SJSA1 (cell line): Measurements from ENCODE around the gene GRAP2. TPM values are rescaled to one million over a fixed set of nuclear protein-coding genes. Genes with fewer than 3 reads are reported as not detected.

Experiments
- DNase-seq, 2 experiments: peaks; one replicate each; pipeline ENCODE4 v3.0.0-alpha.2; 2015 to 2020; ENCODE audit warnings: low spot score in 2 of 2, low read depth in 1 of 2
- H3K27ac ChIP-seq: fragments of 250-450 bp; sonication (Bioruptor Pico); 2 replicates; pipeline ENCODE4 v1.5.1; 2020; ENCODE audit warnings: mild to moderate bottlenecking, moderate library complexity
- H3K27me3 ChIP-seq: fragments of 250-450 bp; sonication (Bioruptor Pico); replicated peaks from 2 replicates; pipeline ENCODE4 v1.5.1; 2020; ENCODE audit warnings: mild to moderate bottlenecking, moderate library complexity
- H3K36me3 ChIP-seq: fragments of 250-450 bp; sonication (Bioruptor Pico); 2 replicates; pipeline ENCODE4 v1.5.1; 2020; ENCODE audit warnings: mild to moderate bottlenecking
- H3K4me1 ChIP-seq: fragments of 250-450 bp; sonication (Bioruptor Pico); replicated peaks from 2 replicates; pipeline ENCODE4 v1.6.1; 2021; ENCODE audit warnings: mild to moderate bottlenecking
- H3K4me3 ChIP-seq: fragments of 250-450 bp; sonication (Bioruptor Pico); 2 replicates; pipeline ENCODE4 v1.5.1; 2020; ENCODE audit warnings: mild to moderate bottlenecking
- H3K9me3 ChIP-seq: fragments of 250-450 bp; sonication (Bioruptor Pico); replicated peaks from 2 replicates; pipeline ENCODE4 v1.5.1; 2020; ENCODE audit warnings: mild to moderate bottlenecking
- total RNA-seq: library from RNA; depleted of rRNA; stranded (reverse); fragments of >200 nt; shearing (Covaris generic); gene quantifications from 2 replicates; pipeline ENCODE4 v1.2.3, GENCODE V29; 2014

GRAP2 gene
- total RNA-seq, 1 experiment from 2014 or later, result 0.61 TPM

DNA sequence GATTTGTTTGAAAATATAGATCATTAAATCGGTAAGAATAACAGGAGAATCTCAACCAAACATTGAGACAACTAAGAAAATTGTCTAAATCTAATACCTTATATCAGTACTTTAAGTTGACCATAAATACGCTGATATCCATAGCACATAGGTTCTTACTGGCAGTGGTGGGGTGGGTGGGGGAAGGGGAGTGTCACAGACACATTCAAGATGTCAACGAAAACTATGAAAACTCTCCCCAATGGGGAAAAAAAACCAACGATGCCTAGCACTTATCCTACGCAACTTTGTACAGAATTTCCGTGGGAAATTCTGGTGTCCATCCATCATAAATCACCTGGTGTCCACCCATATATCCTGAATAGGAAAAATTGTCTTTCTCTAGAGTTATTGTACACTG, 6.2 kb downstream of the GRAP2 start:
- H3K4me1 ChIP-seq, result no peaks in the 10 kb centered on the region
- no peaks in the 10 kb centered on the region for H3K36me3 ChIP-seq
- H3K27ac ChIP-seq, result no peak overlapping the region
- DNase-seq, result no peak
- peaks cover 3% of the 10 kb centered on the region for H3K27me3 ChIP-seq
- no peak overlapping the region for H3K4me3 ChIP-seq
- no peaks in the 10 kb centered on the region for H3K9me3 ChIP-seq

GRCh38 chr22:39907605-39908097, 6.8 kb downstream of the GRAP2 start:
- H3K4me1 ChIP-seq, result no peaks in the 10 kb centered on the region
- H3K36me3 ChIP-seq, result no peaks in the 10 kb centered on the region
- no peak for DNase-seq
- no peak overlapping the region for H3K4me3 ChIP-seq
- no peaks in the 10 kb centered on the region for H3K9me3 ChIP-seq
- peaks cover 3% of the 10 kb centered on the region for H3K27me3 ChIP-seq
- no peak overlapping the region for H3K27ac ChIP-seq

GRCh38 chr22:39908136-39908535, 7.3 kb downstream of the GRAP2 start:
- H3K4me1 ChIP-seq, result no peaks in the 10 kb centered on the region
- H3K27ac ChIP-seq, result no peak overlapping the region
- no peak for DNase-seq
- no peak overlapping the region for H3K4me3 ChIP-seq
- H3K27me3 ChIP-seq, result peaks cover 3% of the 10 kb centered on the region; the same call in 1 of the 2 replicates
- H3K36me3 ChIP-seq, result no peaks in the 10 kb centered on the region
- no peaks in the 10 kb centered on the region for H3K9me3 ChIP-seq

- peaks cover 3% of the 10 kb centered on the region; the same call in 1 of the 2 replicates for H3K27me3 ChIP-seq
- DNase-seq, result no peak
- H3K9me3 ChIP-seq, result no peaks in the 10 kb centered on the region
- H3K27ac ChIP-seq, result no peak overlapping the region
- H3K4me1 ChIP-seq, result no peaks in the 10 kb centered on the region
- H3K4me3 ChIP-seq, result no peak overlapping the region
- H3K36me3 ChIP-seq, result no peaks in the 10 kb centered on the region
Observed at GRCh38 chr22:39908737-39909136, 7.9 kb downstream of the GRAP2 start.

GRCh38 chr22:39910876-39911613, 10.2 kb downstream of the GRAP2 start:
- no peak for DNase-seq
- Histone ChIP-seq H3K36me3 (no peaks in the 10 kb centered on the region), H3K27me3 (peaks cover 3% of the 10 kb centered on the region; the same call in 1 of the 2 replicates), H3K4me1 (no peaks in the 10 kb centered on the region), H3K4me3 (no peak overlapping the region), H3K27ac (no peak overlapping the region), H3K9me3 (no peaks in the 10 kb centered on the region)

- H3K4me3 ChIP-seq, result no peak overlapping the region
- no peak overlapping the region for H3K27ac ChIP-seq
- H3K27me3 ChIP-seq, result no peaks in the 10 kb centered on the region; the same call in 1 of the 2 replicates
- no peaks in the 10 kb centered on the region for H3K4me1 ChIP-seq
- H3K36me3 ChIP-seq, result no peaks in the 10 kb centered on the region
- H3K9me3 ChIP-seq, result no peaks in the 10 kb centered on the region
- DNase-seq, result no peak
Observed at GRCh38 chr22:39913321-39913720, 12.4 kb downstream of the GRAP2 start.

- Histone ChIP-seq H3K36me3 (no peaks in the 10 kb centered on the region), H3K4me3 (no peak overlapping the region), H3K27ac (no peak overlapping the region), H3K4me1 (no peaks in the 10 kb centered on the region), H3K27me3 (no peaks in the 10 kb centered on the region; the same call in 1 of the 2 replicates), H3K9me3 (no peaks in the 10 kb centered on the region)
- DNase-seq, result no peak
Observed at GRCh38 chr22:39913886-39914285, 13.0 kb downstream of the GRAP2 start.

DNA sequence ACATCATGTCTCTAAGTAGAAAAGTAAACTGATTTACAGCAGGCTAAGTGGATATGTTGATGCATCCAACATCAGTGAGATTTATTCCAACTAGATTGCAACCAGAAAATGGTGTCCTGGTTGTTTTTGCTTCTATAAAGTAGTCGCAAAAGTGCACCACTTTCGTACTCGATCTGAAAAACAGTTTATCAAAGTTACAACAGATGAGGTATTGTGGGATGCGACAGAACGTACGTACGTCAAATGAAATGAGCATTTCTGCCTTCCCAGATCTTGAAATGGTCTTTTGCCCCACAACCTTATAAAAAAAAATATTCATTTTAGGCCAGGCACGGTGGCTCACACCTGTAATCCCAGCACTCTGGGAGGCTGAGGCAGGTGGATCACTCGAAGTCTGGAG, 13.7 kb downstream of the GRAP2 start:
- H3K4me3 ChIP-seq, result no peak overlapping the region

DNA sequence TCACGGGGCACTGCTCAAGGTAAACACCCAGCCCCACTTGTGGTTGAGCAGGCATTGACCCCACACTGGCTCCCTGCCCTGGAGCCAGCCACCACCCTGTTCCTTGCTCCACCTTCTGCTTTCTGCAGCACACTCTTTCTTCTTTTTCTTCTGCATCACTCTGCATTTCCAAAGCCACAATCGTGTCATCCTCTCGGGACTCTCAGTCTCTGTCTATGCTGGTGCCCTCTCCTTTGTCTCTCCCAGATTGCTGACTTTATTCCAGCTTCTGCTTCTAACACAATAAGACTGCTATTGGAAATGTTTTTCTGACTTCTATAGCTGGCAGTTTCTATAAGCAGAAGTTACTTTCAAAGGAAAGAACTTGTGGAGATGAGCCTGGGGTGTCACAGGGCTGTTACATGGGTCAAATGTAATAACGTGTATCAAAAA, 14.4 kb downstream of the GRAP2 start:
- no peaks in the 10 kb centered on the region for H3K36me3 ChIP-seq
- H3K4me3 ChIP-seq, result no peak overlapping the region
- H3K9me3 ChIP-seq, result no peaks in the 10 kb centered on the region
- no peaks in the 10 kb centered on the region for H3K4me1 ChIP-seq
- H3K27ac ChIP-seq, result no peak overlapping the region
- DNase-seq, result no peak
- no peaks in the 10 kb centered on the region; the same call in 1 of the 2 replicates for H3K27me3 ChIP-seq

More for the DNA sequence above, 13.7 kb downstream of the GRAP2 start:
- H3K27ac ChIP-seq, result no peak overlapping the region
- no peak for DNase-seq
- H3K27me3 ChIP-seq, result no peaks in the 10 kb centered on the region; the same call in 1 of the 2 replicates
- no peaks in the 10 kb centered on the region for H3K4me1 ChIP-seq
- no peaks in the 10 kb centered on the region for H3K9me3 ChIP-seq
- H3K36me3 ChIP-seq, result no peaks in the 10 kb centered on the region

DNA sequence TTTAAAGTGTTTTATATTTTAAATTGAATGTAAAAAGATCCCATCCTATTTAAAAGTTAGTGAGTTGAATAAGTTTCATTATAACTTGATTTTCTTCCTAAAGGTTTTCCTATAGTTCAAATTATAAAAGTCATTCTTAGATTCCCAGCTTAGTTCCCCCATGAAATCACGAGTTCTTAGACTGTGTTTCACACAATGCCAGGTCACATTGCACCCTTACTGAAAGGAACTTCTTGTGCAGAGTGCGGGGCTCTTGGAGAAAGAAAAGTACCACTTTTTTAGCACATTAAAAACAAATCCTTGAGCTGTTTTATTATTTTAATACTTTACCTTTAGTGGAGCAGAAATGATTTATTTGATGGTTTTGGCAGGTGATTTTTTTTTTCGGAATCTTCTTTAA, 15.6 kb downstream of the GRAP2 start:
- no peaks in the 10 kb centered on the region; the same call in 1 of the 2 replicates for H3K27me3 ChIP-seq
- no peaks in the 10 kb centered on the region for H3K36me3 ChIP-seq

GRCh38 chr22:39917197-39917643, 16.3 kb downstream of the GRAP2 start:
- peaks cover 4% of the 10 kb centered on the region; the same call in 1 of the 2 replicates for H3K27me3 ChIP-seq
- H3K4me3 ChIP-seq, result no peak overlapping the region

More for the DNA sequence above, 15.6 kb downstream of the GRAP2 start:
- DNase-seq, result no peak
- Histone ChIP-seq H3K4me1 (no peaks in the 10 kb centered on the region), H3K27ac (no peak overlapping the region), H3K9me3 (no peaks in the 10 kb centered on the region), H3K4me3 (no peak overlapping the region)

DNA sequence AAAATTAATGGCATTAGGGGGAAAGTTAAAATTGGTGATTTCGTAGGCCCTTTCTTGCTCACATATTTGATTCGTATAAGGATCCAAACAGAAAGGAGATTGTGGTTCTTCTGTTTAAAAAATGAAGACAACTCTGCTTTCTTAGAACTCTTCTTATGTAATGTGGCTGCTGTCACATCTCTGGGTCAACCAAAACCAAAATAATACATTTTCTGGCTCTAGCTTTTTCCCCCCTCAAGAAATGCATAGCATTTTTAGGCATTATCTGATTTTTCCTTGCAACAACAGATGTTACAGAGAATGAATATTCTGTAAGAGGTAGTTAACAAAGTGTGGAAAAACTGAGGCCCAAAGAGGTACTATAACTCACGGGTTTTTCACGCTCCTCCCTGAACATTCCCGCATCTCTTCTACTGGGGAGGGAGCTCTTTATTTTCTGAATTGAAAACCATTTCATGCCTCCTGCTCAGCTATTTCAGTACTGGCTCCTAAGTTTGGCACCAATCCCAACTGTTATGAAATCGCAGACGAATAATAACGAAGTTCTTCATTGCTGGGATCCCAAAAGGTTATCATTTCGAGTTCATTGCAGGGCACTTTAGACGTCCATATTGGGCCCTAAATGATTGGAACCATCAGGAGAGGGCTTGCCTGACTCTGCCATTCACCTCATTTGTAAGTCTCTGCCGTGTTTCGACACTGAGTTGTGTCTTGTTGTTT, 17.1 kb downstream of the GRAP2 start:
- DNase-seq, result no peak
- H3K27ac ChIP-seq, result no peak overlapping the region

More at GRCh38 chr22:39917197-39917643, 16.3 kb downstream of the GRAP2 start:
- Histone ChIP-seq H3K9me3 (no peaks in the 10 kb centered on the region), H3K36me3 (no peaks in the 10 kb centered on the region), H3K4me1 (no peaks in the 10 kb centered on the region), H3K27ac (no peak overlapping the region)
- DNase-seq, result no peak

GRCh38 chr22:39920134-39920743, 19.4 kb downstream of the GRAP2 start:
- no peaks in the 10 kb centered on the region for H3K36me3 ChIP-seq
- peaks cover 12% of the 10 kb centered on the region; the same call in 1 of the 2 replicates for H3K27me3 ChIP-seq
- H3K4me1 ChIP-seq, result no peaks in the 10 kb centered on the region
- no peak overlapping the region for H3K4me3 ChIP-seq
- H3K9me3 ChIP-seq, result no peaks in the 10 kb centered on the region
- no peak for DNase-seq
- no peak overlapping the region for H3K27ac ChIP-seq

More for the DNA sequence above, 17.1 kb downstream of the GRAP2 start:
- H3K36me3 ChIP-seq, result no peaks in the 10 kb centered on the region
- H3K9me3 ChIP-seq, result no peaks in the 10 kb centered on the region
- peaks cover 4% of the 10 kb centered on the region; the same call in 1 of the 2 replicates for H3K27me3 ChIP-seq
- H3K4me1 ChIP-seq, result no peaks in the 10 kb centered on the region
- no peak overlapping the region for H3K4me3 ChIP-seq
